ENCODE data around the gene PTCH1.

Gene PTCH1

GRCh38 chr9:95496687-95497086 lies 20.1 kb downstream of the PTCH1 start:
- no peak for DNase-seq

- DNase-seq = no peak
Observed at GRCh38 chr9:95495961-95496360, 20.8 kb downstream of the PTCH1 start.

- no peak for DNase-seq
Observed at GRCh38 chr9:95495529-95495928, 21.2 kb downstream of the PTCH1 start.

GRCh38 chr9:95494416-95495371 lies 22.1 kb downstream of the PTCH1 start:
- peak; percentile 78 for DNase-seq

- DNase-seq = no peak
Observed at GRCh38 chr9:95494022-95494415, 22.8 kb downstream of the PTCH1 start.

GRCh38 chr9:95493402-95493801 lies 23.4 kb downstream of the PTCH1 start:
- no peak for DNase-seq

- DNase-seq = no peak
Observed at GRCh38 chr9:95491543-95492320, 25.0 kb downstream of the PTCH1 start.

GRCh38 chr9:95488954-95489353 lies 27.8 kb downstream of the PTCH1 start:
- DNase-seq = no peak

- no peak for DNase-seq
Observed at GRCh38 chr9:95486318-95486717, 30.5 kb downstream of the PTCH1 start.

- no peak for DNase-seq
Observed at GRCh38 chr9:95484225-95484624, 32.5 kb downstream of the PTCH1 start.

- DNase-seq = no peak
Observed at GRCh38 chr9:95483431-95483830, 33.3 kb downstream of the PTCH1 start.

- no peak for DNase-seq
Observed at GRCh38 chr9:95482621-95483020, 34.1 kb downstream of the PTCH1 start.

GRCh38 chr9:95481000-95481399 lies 35.8 kb downstream of the PTCH1 start:
- no peak for DNase-seq

- no peak for DNase-seq
Observed at GRCh38 chr9:95480346-95480745, 36.4 kb downstream of the PTCH1 start.

GRCh38 chr9:95479330-95479729 lies 37.4 kb downstream of the PTCH1 start:
- no peak for DNase-seq

GRCh38 chr9:95478335-95478734 lies 38.4 kb downstream of the PTCH1 start:
- DNase-seq = no peak

- no peak for DNase-seq
Observed at GRCh38 chr9:95477885-95478284, 38.9 kb downstream of the PTCH1 start.

GRCh38 chr9:95477441-95477840 lies 39.3 kb downstream of the PTCH1 start:
- no peak for DNase-seq

- no peak for DNase-seq
Observed at GRCh38 chr9:95468791-95469190, 48.0 kb downstream of the PTCH1 start.

- no peak for DNase-seq
Observed at GRCh38 chr9:95465115-95465514, 51.7 kb downstream of the PTCH1 start.

GRCh38 chr9:95463148-95464060 lies 53.4 kb downstream of the PTCH1 start:
- no peak for DNase-seq

- peak; percentile 63 for DNase-seq
Observed at GRCh38 chr9:95462249-95463147, 54.3 kb downstream of the PTCH1 start.
